GM19239 (cell line): ENCODE data around the gene KCNE3.

Experiments
- DNase-seq: peaks from one replicate; pipeline ENCODE4 v3.0.0; 2011; ENCODE audit warnings: low spot score; ENCODE audit not compliant: insufficient read length
- FAIRE-seq: peaks from 2 replicates; lab custom pipeline; 2011; peaks lifted over from hg19 to GRCh38; lab: Jason Lieb, UNC

Gene KCNE3, protein sequence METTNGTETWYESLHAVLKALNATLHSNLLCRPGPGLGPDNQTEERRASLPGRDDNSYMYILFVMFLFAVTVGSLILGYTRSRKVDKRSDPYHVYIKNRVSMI

DNA sequence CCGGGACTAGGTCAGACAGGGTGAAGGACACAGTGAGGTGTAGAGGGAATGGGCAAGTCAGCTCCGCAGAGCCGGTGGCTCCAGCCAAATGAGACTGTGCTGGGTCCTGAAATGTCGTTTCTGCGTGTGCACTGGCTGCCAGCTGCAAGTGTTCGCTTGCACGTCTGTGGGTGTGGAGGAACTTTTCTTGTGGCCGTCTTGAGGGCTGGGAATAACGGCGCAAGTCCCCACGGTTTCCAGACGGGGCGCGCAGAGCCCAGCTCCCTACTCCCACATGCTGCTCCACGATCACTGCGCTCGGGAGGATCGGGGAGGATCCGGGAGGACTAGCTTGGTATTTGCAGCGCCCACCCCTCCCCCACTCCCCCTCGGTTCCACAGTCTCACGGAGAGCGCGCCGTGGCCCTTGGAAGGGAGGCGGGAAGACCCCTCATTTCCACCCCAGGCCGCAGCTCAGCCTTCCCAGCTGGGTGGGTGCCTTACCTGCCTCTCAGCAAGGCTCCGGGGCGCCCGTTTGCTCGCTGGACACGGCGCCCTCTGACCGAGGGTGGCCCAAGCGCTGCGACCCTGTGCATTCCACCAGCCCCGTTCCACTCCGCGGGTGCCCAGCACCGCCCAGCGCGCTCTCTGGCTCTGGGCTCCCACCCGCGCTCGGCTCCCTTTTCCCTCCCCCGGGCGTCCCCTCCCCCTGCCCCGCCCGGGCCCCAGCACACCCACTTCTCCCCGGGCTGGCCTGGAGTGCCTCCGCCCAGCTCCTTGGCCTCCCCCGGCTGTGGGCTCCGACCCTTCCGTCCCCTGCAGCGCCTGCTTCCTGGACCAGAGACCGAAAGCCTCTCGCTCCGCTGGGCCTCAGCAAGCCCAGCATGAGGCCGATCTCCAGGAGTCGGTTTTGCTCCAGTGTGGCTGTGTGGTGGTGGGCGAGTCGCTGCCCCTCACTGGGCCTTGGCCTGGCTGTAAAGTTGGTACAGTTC is at the start of gene KCNE3:
KCNE3 (minus strand) TSS at position 634 of the 970 bp plus-strand sequence. CDS start 9,986 bp downstream, outside the sequence.
- DNase-seq (no peak), FAIRE-seq (no peak)

DNA sequence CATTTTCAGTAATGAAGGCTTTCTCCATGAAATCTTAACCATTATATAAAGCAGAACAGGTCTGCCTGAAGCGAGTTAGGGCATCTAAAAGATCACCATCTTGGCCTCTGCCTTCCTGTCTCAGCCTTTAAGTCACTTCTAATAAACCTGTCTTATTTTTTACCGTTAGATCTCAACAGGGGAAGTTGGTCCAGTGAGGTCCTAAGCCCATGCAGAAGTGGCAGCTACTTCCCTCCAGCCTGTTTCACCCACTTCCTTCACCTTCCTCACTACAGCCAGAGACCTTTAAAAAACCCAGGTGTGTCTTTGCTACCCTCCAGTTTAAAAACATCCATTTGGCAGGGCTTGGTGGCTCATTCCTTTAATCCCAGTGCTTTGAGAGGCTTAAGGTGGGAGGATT is 40.2 kb upstream of the KCNE3 start:
- FAIRE-seq (no peak), DNase-seq (no peak)

DNA sequence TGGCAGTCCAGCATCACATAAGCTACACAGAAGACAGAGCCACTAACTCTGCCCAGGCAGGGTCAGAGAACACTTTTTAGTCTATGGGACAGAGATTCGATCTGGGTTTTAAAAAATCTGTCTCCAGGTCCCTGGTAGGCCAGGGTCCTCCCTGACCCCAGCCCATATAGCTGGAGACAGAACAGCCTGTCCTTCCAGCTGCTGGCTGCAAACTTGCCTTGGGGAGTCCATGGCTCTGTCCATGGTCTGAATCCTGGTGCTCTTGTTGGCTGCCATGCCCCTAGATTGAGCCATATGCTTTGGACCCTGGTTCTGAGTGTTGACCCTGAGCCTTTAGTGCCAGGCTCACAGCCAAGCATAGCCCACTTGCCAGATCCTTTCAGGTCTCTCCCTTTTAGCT is 39.5 kb upstream of the KCNE3 start:
- DNase-seq: no peak
- FAIRE-seq: no peak

DNA sequence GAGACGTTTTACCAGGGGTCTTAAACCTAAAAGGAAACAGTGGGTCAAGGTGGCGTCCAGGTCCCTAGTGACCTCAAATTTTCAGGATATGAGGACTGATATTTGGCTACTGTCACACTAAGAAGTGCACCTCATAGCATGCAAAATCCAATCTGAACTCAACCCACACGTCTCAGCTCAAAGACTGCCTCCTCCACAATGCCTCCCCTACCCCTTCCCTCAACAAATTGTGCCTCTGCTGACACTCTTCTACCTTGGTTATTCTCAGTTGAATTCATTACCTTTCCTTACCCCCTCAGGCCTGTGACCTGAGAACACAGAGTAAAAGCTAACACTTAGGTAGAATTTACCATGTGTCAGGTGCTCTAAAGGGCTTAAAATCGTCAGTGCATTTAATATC is 38.6 kb upstream of the KCNE3 start:
- no peak for FAIRE-seq
- DNase-seq: no peak

DNA sequence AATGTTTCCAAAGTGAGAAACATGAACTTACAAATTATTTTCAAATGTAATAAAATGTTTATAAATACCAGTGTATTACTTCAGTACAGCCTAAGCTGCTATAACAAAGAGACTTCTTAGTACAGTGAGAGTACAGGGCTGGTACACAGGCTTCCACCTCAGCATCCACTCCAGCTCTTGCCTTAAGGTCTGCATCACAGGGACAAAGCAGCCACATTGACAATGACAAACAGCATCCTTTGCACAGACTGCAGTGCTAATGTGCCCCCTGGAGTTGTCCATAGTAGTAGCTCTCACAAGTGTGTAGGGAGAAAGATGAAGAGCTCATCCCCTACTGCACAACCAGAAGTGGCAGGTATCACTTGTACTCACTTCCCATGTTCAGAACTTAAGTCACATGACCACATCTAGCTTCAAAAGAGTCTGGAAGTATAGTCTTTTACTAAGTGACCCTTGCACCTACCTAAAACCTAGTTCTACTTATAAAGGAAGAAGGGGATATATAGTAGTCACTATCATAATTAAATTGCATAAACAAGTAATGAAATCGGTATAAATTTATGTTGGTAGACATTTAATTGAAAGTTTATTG is 36.8 kb upstream of the KCNE3 start:
- FAIRE-seq (no peak), DNase-seq (no peak)

DNA sequence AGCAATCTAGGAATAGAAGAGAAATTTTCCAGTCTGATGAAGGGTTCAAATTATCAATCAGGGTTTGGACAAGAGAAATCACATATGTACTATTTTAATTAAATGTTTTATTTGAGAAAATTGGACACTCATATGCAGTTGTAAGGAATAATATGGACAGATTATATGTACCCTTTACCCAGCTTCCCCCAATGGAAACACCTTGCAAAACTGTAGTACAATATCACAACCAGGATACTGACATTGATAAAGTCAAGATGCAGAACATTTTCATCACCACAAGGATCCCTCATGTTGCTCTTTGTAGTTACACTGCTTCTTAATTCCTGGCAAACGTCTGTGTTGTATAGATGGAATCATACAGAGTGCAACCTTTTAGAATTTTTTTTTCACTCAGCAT is 27.6 kb upstream of the KCNE3 start:
- FAIRE-seq: no peak

DNA sequence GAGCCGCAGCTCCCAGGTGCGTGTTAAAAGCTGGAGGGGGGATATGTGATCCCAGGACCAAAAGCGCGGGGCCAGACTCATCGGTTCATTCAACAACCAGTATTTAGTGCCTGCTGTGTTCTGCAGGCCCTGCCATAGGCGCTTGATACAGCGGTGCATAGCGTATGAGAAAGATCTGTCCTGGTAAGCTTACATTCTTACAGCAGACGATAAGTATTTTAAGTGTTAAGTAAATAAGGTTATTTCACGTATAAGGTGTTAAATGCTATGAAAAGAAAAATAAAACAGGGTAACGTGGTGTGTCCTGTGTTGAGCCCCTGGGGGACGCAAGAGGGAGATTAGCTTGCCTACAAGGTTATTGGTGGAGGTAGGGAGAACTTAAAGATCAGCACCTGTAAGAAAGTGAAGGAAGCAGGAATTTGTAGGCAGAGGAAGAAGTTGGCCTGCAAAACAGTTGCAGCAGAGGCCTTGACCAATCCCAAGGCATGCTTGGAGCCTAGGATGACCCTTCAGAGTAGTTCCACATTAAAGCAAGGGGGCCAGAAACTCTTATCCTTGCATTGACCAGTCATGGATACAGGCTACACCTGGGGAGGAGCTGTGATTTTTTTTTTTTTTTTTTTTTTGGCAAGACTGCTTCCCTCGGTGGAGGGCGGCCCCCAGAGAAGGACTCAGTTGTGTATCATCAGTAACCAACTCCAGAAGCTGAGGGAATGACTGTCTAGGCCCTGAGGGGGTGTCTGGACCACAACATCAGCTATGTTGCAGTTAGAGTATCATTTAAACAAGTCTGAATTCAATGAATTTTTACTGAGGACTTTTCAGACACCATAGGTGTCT is 26.7 kb upstream of the KCNE3 start:
- DNase-seq: no peak
- peak; percentile 61 for FAIRE-seq

More for the DNA sequence above, 27.6 kb upstream of the KCNE3 start:
- no peak for DNase-seq

DNA sequence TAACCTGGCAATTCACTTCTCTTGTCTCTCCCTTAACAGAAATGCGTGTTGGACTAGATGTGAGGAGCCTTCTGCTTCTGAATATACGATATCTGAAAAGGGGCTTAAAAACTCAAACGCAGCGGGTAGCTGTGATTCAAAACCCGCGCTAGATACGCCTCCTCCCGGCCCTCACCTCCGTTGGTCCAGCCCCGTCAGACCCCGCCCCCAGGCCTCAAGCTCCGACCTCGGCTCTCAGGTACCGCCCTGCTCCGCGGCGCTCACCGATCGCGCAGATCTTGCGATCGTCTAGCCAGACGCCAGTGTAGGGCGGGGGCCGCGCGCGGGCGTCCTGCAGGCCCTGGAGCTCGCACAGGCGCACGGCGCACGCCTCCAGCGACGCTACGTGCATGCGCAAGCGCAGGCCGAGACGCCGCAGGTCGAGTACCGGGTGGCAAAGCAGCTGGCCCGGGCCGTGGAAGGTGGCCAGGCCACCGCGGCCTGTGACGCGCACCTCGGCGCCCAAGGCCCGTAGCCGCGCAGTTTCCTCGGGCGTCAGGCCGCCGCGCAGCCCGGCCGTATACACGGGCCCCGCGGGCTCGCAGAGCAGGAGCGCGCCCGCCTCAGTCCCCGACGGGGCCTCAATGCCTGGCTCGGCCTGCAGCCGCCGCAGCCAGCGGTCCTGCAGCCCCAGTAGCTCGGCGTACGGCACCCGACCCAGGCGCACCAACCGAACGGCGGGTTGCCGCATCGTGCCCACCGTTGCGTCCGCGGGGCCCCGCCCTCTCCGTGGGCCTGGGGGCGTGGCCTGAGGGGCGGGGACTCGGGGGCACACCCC is 25.8 kb upstream of the KCNE3 start, which contains the start of gene LIPT2:
LIPT2 (minus strand) TSS at position 751 of the 817 bp plus-strand sequence; CDS start at position 730, 21 bp downstream.
- DNase-seq (peak; percentile 83), FAIRE-seq (peak; percentile 94)

DNA sequence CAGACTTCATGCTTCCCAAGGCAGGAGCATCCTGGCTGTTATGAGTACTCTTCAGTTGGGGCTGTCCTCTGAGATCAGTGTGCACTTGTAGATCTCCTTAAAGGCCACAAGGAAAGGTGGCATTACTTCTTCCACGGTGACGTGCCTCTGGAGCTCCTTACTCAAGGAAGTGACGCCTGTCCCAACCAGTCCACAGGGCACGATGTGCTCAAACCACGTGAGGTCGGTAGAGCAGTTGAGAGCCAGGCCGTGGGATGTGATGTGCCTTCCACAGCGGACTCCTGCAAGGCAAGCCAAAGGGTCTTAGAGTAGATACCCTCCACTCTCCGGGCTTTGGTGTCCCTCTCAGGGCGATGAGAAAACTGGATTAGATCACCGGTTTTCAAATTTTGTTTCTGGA is 24.7 kb upstream of the KCNE3 start:
- FAIRE-seq (no peak), DNase-seq (no peak)

DNA sequence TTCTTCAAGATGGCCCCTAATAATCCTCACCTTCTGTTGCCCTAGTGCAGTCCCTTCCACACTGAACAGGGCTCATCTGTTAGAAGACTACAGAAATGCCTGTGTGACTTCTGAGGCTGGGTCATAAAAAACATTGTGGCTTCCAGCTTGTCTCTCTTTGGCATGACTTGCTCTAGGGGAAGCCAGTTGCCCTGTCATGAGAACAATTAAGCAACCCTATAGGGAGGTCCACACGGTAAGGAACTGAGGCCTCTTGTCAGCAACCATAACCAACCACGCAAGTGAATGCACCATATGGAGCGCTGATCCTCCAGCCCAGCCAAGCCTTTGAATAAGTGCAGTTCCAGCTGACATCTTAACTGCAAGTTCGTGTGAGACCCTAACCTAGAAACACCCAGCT is 23.6 kb upstream of the KCNE3 start:
- DNase-seq (no peak), FAIRE-seq (no peak)

DNA sequence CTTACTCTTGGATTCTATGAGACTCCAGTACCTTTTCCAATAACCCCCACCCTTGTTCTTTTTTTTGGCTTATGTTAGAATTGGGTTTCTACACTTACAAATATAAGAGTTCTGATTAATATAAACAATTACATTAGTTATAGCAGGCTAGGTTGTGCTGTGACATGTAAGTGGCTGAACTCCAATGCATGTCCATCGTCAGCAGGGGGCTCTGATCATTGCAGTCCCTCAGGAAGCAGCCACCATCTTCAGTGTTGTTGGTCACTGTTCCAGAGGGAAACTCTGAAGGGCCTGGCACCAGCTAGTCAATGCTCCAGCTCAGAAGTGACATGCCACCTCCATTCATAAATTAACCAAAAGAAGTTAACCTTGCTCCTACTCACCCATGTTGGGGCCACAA is 20.5 kb upstream of the KCNE3 start:
- DNase-seq: no peak
- no peak for FAIRE-seq

DNA sequence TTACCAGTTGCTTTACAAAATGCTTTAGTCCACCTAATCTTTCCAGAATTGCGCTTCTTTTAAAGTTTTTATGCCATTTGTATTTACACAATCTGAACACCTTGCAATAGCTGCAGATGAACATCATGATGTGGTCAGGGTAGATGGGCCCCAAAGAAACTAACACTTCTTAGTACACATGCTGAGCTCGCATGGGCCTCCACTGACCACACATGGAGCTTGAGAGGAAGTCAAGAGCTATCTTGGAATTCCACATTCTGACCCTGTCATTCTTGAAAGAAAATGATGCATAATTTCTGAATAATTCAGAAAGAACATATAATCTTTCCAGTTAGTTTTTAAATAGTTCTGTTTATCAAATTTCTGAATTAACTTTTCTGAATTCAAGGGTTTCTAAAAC is 18.5 kb upstream of the KCNE3 start:
- DNase-seq (no peak), FAIRE-seq (no peak)

DNA sequence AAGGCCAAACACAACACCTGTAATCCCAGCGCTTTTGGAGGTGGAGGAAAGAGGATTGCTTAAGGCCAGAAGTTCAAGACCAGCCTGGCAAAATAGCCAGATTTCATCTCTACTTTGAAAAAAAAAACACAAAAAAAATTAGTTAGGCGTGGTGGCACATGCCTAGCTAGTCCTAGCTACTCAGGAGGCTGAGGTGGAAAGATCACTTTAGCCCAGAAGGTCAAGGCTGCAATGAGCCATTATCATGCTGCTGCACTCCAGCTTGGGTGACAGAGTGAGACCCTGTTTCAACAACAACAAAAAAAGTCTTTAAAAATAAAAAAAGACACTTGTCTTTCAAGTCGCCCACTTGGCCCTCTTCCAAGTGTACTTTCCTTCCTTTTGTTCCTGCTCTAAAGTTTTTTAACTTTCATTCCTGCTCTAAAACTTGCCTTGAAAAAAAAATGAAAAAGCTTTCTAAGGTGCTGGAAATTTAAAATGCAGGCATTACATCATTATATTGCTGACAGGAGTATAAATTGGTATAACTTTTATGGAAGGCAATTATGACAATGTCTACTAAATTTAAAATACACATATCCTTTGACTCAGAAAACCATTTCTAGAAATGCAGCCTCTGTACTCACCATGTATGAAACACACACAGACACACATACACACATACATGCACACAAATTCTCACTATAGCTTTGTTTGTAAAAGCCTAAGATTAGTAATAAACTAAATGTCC is 13.5 kb upstream of the KCNE3 start:
- FAIRE-seq: no peak
- DNase-seq: no peak

DNA sequence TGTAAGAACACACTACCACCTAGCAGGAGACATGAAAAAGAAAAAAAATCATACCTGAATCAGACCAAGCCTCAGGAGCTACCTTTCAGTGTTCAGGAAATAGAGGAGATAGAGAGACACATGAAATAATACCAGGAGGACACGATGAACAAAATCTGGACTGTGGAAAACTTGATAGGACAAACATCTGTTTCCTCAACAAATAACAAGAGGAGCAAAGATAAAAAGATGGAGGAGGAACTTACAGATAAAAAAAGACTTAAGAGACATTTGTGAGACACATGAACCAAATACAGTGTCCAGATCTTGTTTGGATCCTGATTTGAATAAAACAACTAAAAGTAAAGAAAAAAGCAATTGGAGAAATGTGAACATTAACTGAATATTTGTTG is 12.4 kb upstream of the KCNE3 start:
- no peak for FAIRE-seq

GRCh38 chr11:74478877-74479731 is 11.8 kb upstream of the KCNE3 start:
- DNase-seq (no peak), FAIRE-seq (no peak)

More for the DNA sequence above, 12.4 kb upstream of the KCNE3 start:
- no peak for DNase-seq

- no peak for FAIRE-seq
- no peak for DNase-seq
These were observed 9.2 kb upstream of the KCNE3 start for GRCh38 chr11:74476536-74476935.

DNA sequence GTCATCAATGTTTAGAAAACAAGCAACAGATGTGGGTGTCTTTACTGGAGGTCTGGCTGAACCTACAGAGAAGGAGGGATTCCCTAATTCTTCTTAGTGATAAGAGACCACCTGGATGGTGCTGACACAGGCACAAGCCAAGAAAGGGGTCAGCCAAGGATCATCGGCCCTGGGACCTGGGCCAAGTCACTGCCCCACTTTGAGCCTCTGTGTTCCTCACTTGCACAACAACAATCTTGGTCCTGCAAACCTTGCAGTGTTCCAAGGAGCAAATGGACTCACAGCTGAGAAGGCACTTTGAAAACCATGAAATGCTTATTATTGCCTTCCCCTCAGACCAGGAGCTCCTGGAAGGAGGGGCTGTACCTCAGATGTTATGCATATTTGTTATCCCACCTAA is 7.0 kb upstream of the KCNE3 start:
- FAIRE-seq (no peak), DNase-seq (no peak)
